ENCODE measurements around the gene INTS13. TPM values are rescaled to one million over a fixed set of nuclear protein-coding genes. Genes with fewer than 3 reads are reported as not detected.

Gene INTS13
- total and polyA plus RNA-seq, 2 of the 8 experiments (the other 6 are each of a cell fraction or from before 2014, with no cell fraction given) = 20.5 to 58.2 TPM

GRCh38 chr12:26948309-26948708 lies 10.5 kb upstream of the INTS13 start (continued):
- TF ChIP-seq CHD7 (IDR thresholded peaks at IDR 0.05; ENCODE audit: insufficient replicate concordance, low read length) (no peak), ATF2 (IDR thresholded peaks at IDR 0.05; ENCODE audit: low read length) (no peak), CREB1 (IDR thresholded peaks at IDR 0.05) (no peak), TCF12 (IDR thresholded peaks at IDR 0.05; ENCODE audit: low read depth, low read length) (no peak), GABPA (IDR thresholded peaks at IDR 0.05; ENCODE audit: borderline replicate concordance, insufficient read depth, low read length) (no peak), GTF2F1 (IDR thresholded peaks at IDR 0.05; ENCODE audit: borderline replicate concordance, low read depth, low read length) (no peak), CEBPB (IDR thresholded peaks at IDR 0.05; ENCODE audit: low read depth, low read length) (no peak), TEAD4 (IDR thresholded peaks at IDR 0.05; ENCODE audit: low read depth, low read length) (no peak), USF2 (IDR thresholded peaks at IDR 0.05; ENCODE audit: low read length) (no peak)
